H1 (cell line): ENCODE measurements around the gene RAD51B. TPM values are rescaled to one million over a fixed set of nuclear protein-coding genes. Genes with fewer than 3 reads are reported as not detected.
A peak's percentile ranks its signal among the peaks of the same experiment; 100 is the strongest.

ENCODE experiments used
- BCL11A ChIP-seq, 2 experiments: IDR thresholded peaks; one replicate each; pipeline ENCODE4 v1.6.1; 2011; ENCODE audit warnings: low read depth in 2 of 2, low read length in 2 of 2, mild to moderate bottlenecking in 2 of 2
- CHD1 ChIP-seq: IDR thresholded peaks from 2 replicates; pipeline ENCODE4 v1.6.1; 2012; ENCODE audit warnings: low read depth, low read length, improper control_type of control experiment
- EZH2 ChIP-seq: fragments of 200-600 bp; sonication (generic); IDR thresholded peaks from 2 replicates; pipeline ENCODE4 v1.7.1; 2012; ENCODE audit warnings: low read depth, mild to moderate bottlenecking, moderate library complexity, low read length, inconsistent platforms; ENCODE audit not compliant: severe bottlenecking
- POLR2AphosphoS5 ChIP-seq: IDR thresholded peaks from 2 replicates; pipeline ENCODE4 v1.6.1; 2011; ENCODE audit warnings: low read depth, low read length
- RBBP5 ChIP-seq: IDR thresholded peaks from 2 replicates; pipeline ENCODE4 v1.7.1; 2012; ENCODE audit warnings: low read depth, mild to moderate bottlenecking, inconsistent platforms, low read length, moderate library complexity, borderline replicate concordance
- SIX5 ChIP-seq: IDR thresholded peaks from 2 replicates; pipeline ENCODE4 v1.6.1; 2011; ENCODE audit warnings: mild to moderate bottlenecking, low read depth, low read length
- SP1 ChIP-seq: IDR thresholded peaks from 2 replicates; pipeline ENCODE4 v1.6.1; 2011; ENCODE audit warnings: low read depth, low read length
- SUZ12 ChIP-seq: fragments of 200-600 bp; sonication (generic); IDR thresholded peaks from 2 replicates; pipeline ENCODE4 v1.6.1; 2012; ENCODE audit warnings: mild to moderate bottlenecking, inconsistent platforms, low read length, moderate library complexity, mixed read lengths
- ZNF274 ChIP-seq: IDR thresholded peaks from 2 replicates; pipeline ENCODE4 v1.7.0; 2012; ENCODE audit warnings: low read length, borderline replicate concordance; ENCODE audit errors: extremely low read depth
- polyA plus RNA-seq, 7 experiments: library from polyadenylated mRNA; depleted of rRNA in 3 of 7; stranded (reverse) in 5 of 7; unstranded in 2 of 7; fragments of >200 nt in 5 of 7; fragments of 200-250 nt in 2 of 7; gene quantifications; 1 replicate in 5 of 7; 2 replicates in 1 of 7; 4 replicates in 1 of 7; pipeline versions ENCODE4 v1.2.1 to v1.2.3, GENCODE V29; 2011 to 2013; ENCODE audit warnings: missing spikeins in 2 of 7, mixed read lengths in 2 of 7
- total RNA-seq: library from RNA; stranded (reverse); fragmentation: NEBNext Ultra II Directional; extraction: Animal tissue kit (Norgen Biotek cat#: 25700); gene quantifications from 2 replicates; pipeline ENCODE4 v1.2.1, GENCODE V29; 2021

RAD51B gene
- total and polyA plus RNA-seq, 2 of the 8 experiments (the other 6 are each of a cell fraction or from before 2014, with no cell fraction given), result 3.9 to 14.9 TPM

- TF ChIP-seq EZH2 (no peak), BCL11A (IDR thresholded peaks at IDR 0.05; ENCODE audit: low read depth in 2 of 2, low read length in 2 of 2) (no peak), SUZ12 (no peak), CHD1 (no peak), SP1 (peak; percentile 42; the same call in 1 of the 2 replicates), POLR2AphosphoS5 (no peak), RBBP5 (no peak), ZNF274 (no peak), SIX5 (no peak)
These were observed 567.6 kb downstream of the RAD51B start (continued) for GRCh38 chr14:68386950-68387779.
